ENCODE measurements around the gene PITPNC1. TPM values are rescaled to one million over a fixed set of nuclear protein-coding genes. Genes with fewer than 3 reads are reported as not detected.
A peak's percentile ranks its signal among the peaks of the same experiment; 100 is the strongest.
"Not testable (repeated sequence)": the region's sequence is repeated elsewhere in the genome, so short reads cannot be mapped to it uniquely, and the experiment has no call there.

Gene PITPNC1
- total RNA-seq, 1 experiment from 2014 or later: 6.3 TPM

DNA sequence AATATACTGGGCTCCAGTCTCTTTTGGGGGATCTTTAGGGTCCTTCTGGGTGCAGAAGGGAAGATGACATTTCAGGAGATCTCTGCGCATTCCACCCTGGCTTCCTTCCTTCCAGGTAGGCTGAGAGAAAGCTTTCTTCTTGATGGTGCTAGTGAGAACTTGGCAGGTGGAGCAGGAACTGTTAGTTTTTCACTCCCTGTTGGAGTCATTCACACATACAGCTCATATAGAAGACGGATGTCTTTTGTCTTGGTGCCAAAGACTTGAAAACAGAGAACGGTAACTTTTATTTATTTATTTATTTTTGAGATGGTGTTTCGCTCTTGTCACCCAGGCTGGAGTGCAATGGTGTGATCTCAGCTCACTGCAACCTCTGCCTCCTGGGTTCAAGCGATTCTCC lies 43.9 kb downstream of the PITPNC1 start:
- peak; percentile 72 for DNase-seq (ENCODE audit: low read depth)
- in situ Hi-C loops (cut with HindIII; ENCODE audit: low pct_unique_long_range_greater_than_20kb, low sequenced_read_pairs): loop anchor here (5.0 kb wide), 1 partner anchor 66 kb away; no protein-coding TSS in a partner anchor

DNA sequence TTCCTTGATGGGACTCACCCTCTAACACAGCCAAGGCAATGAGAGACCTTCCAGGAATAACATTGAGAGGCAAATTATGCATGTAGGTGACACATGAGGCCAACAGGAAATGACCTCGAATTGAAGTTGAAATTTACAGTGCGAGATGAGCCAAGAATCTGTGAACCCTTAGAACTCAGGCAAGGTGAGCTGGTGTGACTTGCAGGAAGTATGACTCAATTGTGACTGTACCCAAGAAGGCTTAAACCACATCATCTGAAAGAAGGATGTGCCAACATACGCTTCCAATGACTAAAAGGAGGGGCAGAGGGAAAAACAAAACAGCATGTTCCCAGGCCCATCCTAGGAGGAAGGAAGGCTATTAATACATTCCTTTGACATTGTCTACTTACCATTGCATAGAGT lies 44.8 kb downstream of the PITPNC1 start:
- peak; percentile 99 for DNase-seq (ENCODE audit: low read depth)
- in situ Hi-C loops (cut with HindIII; ENCODE audit: low pct_unique_long_range_greater_than_20kb, low sequenced_read_pairs): loop anchor here (5.0 kb wide), 1 partner anchor 65 kb away; no protein-coding TSS in a partner anchor

DNA sequence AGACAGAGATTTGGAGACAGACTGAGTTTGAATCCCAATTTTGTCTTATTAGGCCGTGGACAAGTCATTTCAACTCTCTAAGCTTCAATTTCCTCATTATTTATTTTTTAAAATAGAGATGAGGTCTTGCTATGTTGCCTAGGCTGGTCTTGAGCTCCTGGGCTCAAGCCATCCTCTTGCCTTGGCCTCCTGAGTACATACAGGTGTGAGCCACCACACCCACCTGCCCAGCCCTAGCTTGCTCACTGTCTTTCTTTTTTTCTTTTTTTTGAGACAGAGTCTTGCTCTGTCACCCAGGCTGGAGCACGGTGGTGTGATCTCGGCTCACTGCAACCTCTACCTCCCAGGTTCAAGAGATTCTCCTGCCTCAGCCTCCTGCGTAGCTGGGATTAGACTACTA lies 45.2 kb downstream of the PITPNC1 start:
- in situ Hi-C loops (cut with HindIII; ENCODE audit: low pct_unique_long_range_greater_than_20kb, low sequenced_read_pairs): loop anchor here (5.0 kb wide), 1 partner anchor 65 kb away; no protein-coding TSS in a partner anchor
- DNase-seq (ENCODE audit: low read depth): not testable (repeated sequence)

DNA sequence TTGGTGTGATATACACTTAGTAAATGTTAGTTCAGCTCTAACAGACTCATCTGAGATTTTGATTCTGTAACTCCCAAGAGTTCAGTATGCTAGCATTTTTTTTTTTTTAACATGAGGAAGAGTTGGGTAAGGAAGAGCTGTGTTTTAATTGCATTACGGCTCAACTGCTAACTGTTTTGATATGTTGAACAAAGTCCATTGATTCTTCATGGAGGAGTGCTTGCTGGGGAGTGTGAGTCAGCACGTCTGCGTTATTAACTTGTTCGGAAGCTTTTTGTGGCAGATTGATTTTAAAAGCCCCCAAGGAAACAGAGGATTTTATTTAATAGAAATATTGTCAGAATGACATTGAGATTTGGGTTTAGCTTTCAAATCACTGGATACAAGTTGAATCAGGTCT lies 45.8 kb downstream of the PITPNC1 start:
- DNase-seq (ENCODE audit: low read depth): peak; percentile 62
- in situ Hi-C loops (cut with HindIII; ENCODE audit: low pct_unique_long_range_greater_than_20kb, low sequenced_read_pairs): loop anchor here (5.0 kb wide), 1 partner anchor 64 kb away; no protein-coding TSS in a partner anchor

DNA sequence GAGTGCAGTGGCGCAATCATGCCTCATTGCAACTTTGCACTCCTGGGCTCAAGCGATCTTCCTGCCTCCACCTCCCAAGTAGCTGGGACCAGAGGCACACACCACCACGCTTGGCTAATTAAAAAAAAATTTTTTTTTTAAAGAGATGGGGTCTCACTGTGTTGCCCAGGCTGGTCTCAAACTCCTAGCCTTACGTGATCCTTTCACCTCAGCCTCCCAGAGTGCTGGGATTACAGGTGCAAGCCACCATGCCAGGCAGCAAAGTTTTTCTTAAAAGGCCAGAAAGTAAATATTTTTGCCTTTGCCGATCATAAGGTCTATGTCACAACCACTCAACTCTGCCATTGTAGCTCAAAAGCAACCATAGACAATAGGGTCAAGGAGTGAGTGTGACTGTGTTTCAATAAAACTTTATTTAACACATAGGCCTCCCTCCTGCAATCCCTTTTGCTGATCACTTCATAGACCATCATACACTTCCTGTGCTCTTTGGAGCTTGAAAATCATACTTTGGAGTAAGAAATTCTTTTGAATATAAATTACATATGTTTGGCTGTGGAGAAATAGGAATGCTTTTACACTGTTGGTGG lies 48.6 kb downstream of the PITPNC1 start:
- in situ Hi-C loops (cut with HindIII; ENCODE audit: low pct_unique_long_range_greater_than_20kb, low sequenced_read_pairs): no loop called here

DNA sequence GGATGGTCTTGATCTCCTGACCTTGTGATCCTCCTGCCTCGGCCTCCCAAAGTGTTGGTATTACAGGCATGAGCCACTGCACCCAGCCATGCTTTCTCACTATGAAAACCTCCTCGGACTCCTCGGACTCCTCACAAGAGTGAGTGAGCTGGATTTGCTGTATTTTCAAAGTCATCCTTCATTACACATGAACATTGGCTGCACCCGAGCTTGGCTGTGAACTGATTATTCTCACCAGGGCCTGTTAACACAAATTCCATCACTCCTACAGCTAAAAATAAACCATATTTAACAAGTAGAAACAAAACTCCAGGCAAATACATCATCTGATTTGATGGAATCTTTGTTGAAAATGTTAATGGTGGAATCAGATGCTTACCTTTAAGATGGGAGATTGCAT lies 50.3 kb downstream of the PITPNC1 start:
- peak; percentile 88 for DNase-seq (ENCODE audit: low read depth)
- in situ Hi-C loops (cut with HindIII; ENCODE audit: low pct_unique_long_range_greater_than_20kb, low sequenced_read_pairs): no loop called here

More for the DNA sequence above, 48.6 kb downstream of the PITPNC1 start:
- no peak for DNase-seq (ENCODE audit: low read depth)

DNA sequence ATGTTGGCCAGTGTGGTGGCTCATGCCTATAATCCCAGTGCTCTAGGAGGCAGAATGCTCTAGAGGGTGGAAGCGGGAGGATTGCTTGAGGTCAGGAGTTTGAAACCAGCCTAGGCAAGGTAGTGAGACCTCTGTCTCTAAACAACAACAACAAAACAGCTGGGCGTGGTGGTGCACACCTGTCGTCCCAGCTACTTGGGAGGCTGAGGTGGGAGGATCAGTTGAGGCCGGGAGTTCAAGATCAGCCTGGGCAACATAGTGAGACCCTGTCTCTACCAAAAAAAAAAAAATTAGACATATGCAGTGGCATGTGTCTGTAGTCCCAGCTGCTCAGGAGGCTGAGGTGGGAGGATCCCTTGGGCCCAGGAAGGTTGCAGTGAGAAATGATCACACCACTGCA lies 53.4 kb downstream of the PITPNC1 start:
- DNase-seq (ENCODE audit: low read depth); in situ Hi-C loops (cut with HindIII; ENCODE audit: low pct_unique_long_range_greater_than_20kb, low sequenced_read_pairs): not testable (repeated sequence)

DNA sequence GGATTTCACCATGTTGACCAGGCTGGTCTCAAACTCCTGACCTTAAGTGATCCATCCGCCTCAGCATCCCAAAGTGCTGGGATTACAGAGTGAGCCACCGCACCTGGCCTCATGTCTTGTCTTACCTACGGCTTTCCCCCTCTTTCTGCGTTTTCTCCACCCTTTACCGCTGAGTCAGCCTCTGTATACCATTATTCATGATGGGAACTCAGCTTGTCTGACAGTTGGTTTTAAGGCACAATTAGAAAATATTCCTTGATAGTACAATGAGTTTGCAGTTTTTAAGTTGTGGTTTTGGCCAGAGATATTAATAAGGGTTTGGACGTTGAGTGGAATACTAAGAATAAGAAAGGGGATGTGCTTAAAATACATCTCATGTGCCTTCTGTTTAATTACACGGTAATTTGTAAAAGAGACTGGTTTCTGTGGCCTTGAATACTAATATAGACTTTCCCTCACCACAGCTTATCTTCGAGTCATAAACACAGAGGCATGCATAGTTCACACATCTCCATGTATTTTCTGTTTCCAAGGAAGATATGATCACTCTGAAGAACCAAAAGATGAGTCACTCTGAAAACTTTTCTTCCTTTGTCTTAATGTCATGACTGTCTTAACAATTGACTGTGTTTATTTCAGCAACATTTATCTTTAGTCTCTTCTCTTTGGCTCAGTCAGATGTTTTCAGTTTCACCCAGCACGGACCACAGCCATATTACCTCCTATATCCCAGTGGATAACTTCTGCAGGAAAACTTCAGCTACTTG lies 54.4 kb downstream of the PITPNC1 start:
- in situ Hi-C loops (cut with HindIII; ENCODE audit: low pct_unique_long_range_greater_than_20kb, low sequenced_read_pairs): no loop called here
- peak; percentile 93 for DNase-seq (ENCODE audit: low read depth)

DNA sequence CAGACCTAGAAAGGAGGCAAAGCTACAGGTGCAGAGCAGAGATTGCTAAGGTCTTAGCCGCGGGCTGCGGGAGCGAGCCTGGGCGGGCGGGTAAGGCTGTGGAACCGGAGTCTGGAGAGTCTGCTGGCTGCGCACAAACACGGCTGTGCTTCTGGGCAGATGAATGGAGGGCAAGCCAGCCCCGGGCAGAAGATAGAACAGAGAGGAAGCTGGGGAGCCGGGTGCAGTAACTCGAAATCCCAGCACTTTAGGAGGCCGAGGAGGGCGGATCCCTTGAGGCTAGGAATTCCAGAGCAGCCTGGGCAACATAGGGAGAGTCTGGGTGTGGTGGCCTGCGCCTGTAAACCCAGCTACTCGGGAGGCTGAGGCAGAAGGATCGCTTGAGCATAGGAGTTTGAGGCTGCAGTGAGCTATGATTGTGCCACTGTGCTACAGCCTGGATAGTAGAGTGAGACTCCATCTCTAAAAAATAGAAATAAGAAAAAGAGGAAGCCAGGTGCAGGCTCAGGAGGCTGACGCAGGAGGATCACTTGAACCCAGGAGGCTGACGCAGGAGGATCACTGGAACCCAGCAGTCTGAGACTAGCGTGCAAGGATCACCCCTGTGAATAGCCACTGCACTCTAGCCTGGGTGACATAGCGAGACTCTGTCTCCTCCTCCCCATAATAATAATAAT lies 56.3 kb downstream of the PITPNC1 start:
- in situ Hi-C loops (cut with HindIII; ENCODE audit: low pct_unique_long_range_greater_than_20kb, low sequenced_read_pairs): no loop called here
- DNase-seq (ENCODE audit: low read depth): no peak

DNA sequence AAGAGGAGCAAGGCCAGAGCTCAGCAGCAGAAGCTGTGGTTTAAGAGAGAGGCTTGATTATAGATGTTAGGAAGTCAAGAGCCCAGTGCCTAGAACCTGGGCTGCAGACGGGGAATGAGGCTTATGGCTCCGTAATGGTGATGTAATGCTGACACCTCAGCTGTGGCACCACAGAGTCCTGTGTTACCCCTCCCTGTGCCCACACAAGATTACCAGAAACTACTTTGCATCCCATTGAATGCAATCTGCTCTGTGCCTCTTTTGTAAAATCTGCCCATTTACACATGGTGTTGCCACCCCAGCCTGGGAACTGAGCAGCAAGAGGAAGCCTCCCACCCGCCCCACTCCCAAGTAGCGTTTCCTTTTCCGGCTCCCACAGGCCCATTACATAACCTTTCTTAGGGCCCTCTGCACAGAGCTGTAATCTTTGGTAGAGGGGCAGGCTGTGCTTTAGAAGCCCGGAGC lies 57.0 kb downstream of the PITPNC1 start:
- DNase-seq (ENCODE audit: low read depth): no peak
- in situ Hi-C loops (cut with HindIII; ENCODE audit: low pct_unique_long_range_greater_than_20kb, low sequenced_read_pairs): no loop called here

DNA sequence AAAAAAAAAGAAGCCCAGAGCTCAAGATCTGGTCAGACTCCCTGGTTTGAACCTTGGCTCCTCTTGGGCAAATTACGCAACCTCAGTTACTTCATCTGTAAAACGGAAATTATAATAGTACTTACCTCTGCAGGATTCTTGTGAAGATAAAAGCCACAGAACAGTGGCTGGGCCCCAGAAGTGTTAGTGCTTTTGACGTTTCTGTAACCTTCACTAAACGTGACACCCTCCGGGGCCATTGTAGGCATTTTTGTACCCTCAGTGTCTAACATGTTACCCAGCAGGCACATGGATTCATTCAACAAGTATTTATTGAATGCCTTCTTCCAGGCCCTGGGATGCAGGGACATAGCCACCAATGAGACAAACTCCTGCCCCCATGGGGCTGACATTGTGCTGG lies 58.0 kb downstream of the PITPNC1 start:
- no peak for DNase-seq (ENCODE audit: low read depth)
- in situ Hi-C loops (cut with HindIII; ENCODE audit: low pct_unique_long_range_greater_than_20kb, low sequenced_read_pairs): no loop called here

DNA sequence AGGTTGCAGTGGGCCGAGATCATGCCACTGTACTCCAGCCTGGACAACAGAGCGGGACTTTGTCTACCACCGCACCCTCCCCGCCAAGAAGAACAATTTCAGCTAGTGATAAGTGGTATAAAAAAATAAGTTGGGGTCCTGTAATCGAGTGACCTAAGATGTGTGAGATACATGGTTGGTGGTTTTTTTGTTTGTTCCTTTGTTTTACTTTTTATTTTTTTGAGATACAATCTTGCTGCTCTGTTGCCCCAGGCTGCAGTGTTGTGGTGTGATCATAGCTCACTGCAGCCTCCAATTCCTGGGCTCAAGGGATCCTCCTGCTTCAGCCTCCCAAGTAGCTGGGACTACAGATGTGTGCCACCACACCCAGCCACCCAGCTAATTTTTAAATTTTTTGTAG lies 58.7 kb downstream of the PITPNC1 start:
- in situ Hi-C loops (cut with HindIII; ENCODE audit: low pct_unique_long_range_greater_than_20kb, low sequenced_read_pairs): no loop called here
- no peak for DNase-seq (ENCODE audit: low read depth)

DNA sequence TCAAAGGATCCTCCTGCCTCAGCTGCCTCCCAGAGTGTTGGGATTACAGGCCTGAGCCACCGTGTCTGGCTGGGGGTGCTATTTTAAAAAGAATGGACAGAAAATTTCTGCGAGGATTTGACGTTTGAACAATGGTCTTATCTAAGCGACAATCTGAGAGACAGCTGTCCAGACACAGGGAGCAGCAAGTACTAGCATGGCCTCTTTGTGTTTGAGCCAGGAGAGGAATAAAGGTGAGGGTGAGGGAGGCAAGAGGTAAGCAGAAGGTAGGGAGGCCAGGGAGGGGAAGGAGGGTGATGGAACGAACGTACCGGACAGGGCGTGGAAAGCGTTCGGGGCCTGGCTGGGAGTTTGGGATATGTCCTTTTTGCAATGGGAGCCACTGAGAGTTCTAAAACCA lies 59.2 kb downstream of the PITPNC1 start:
- DNase-seq (ENCODE audit: low read depth): no peak
- in situ Hi-C loops (cut with HindIII; ENCODE audit: low pct_unique_long_range_greater_than_20kb, low sequenced_read_pairs): no loop called here

DNA sequence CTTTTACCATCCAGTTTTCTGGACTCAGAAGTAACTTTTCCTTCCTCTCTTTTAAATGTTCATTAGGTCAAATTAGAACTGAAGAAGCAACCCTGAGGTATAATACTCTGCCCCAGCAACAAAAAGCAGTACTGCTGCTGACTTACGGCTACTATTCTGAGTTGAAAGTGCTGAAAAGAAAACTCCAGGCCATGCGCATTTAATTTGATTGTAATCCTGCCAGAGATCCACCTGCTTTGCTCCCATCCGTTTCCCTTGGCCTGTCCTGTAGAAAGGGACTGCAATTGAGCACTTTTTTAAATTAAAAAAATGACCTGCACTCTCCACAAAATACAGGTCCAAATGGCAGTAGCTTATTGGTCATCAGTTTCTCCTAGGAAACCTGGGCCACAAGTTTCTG lies 61.6 kb downstream of the PITPNC1 start:
- DNase-seq (ENCODE audit: low read depth): no peak
- in situ Hi-C loops (cut with HindIII; ENCODE audit: low pct_unique_long_range_greater_than_20kb, low sequenced_read_pairs): no loop called here

DNA sequence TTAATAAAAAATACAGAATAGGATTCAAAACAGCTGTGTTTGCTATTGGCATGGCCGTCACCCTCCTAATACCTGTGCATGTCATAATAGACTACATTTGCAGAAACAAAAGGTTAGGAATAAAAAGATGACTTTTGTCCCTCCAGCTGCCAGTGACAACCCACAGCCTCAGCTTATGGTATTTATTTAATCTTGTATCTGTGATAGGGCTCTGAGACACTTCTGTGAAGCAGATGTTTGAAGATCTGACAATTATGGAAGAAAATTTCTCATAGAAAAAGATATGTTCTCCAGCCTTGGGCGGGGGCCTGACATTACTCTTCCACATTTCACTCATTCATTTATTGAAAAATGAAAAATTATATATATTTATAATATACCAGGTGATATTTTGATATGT lies 62.2 kb downstream of the PITPNC1 start:
- in situ Hi-C loops (cut with HindIII; ENCODE audit: low pct_unique_long_range_greater_than_20kb, low sequenced_read_pairs): no loop called here
- DNase-seq (ENCODE audit: low read depth): no peak

DNA sequence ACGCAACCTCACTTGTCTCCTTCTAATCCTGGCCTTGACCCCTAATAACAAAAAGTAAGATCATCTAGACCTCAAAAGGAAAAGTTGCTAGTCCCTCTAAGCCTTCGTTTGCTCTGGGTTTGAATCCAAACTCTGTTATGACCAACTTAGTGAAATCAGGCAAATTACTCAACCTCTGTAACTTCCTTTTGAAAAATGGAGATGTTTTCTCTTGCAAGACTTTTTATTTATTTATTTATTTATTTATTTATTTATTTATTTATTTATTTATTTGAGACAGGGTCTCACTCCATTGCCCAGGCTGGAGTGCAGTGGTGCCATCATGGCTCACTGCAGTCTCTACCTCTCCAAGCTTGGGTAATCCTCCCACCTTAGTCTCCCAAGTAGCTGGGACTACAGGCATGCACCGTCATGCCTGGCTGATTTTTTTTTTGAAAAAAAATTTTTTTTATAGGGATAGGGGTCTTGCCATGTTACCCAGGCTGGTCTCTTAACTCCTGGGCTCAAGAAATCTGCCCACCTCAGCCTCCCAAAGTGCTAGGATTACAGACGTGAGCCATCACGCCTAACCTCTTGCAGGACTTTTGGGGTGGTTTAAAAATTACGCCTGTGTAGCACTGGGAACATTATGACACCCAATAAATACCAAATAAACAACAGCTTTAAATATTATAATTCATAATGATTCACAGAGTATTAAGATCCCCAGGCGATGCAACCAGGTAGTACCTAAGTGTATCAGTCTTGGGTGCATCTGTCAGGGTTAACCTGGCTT lies 63.4 kb downstream of the PITPNC1 start:
- in situ Hi-C loops (cut with HindIII; ENCODE audit: low pct_unique_long_range_greater_than_20kb, low sequenced_read_pairs): no loop called here
- peak; percentile 16 for DNase-seq (ENCODE audit: low read depth)

DNA sequence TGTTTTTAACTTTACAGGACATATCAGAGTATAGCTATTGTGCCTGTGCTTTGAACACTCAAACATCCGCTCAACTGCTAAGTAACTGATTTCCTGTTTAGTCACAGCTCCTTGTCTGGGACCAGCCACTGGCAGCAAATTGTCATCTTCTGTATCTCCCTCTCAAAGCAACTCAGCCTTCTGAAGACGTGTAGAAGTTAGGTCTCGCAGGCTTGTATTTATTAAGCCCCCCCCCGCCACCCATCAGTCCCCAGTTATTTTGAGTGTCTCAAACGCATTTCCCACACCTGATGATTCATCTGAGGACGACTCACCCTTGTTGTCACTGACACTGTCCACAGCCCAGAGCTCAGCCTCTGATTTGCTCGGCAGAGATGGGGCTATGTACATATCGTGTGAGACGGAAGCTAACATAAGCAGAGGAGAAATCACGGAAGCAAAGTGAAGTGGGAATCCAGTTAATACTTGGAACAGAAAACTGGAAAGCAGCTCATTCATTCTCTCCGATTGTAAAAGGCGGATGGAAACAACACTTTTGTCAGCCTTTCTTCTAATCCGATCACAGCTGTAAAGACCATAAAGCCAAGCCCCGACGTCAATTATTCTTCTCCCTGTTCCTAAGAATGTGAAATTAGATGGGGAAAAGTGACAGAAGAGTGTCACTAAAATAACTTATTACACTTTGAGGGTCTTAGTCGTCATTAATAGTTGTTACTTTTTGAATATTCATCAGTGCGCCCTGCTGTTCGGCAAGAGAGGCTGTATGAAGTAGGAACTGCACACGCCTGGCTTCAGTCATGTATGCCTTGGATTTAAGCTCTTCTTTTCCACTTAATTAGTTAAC lies 64.2 kb downstream of the PITPNC1 start:
- DNase-seq (ENCODE audit: low read depth): peak; percentile 84
- in situ Hi-C loops (cut with HindIII; ENCODE audit: low pct_unique_long_range_greater_than_20kb, low sequenced_read_pairs): no loop called here

DNA sequence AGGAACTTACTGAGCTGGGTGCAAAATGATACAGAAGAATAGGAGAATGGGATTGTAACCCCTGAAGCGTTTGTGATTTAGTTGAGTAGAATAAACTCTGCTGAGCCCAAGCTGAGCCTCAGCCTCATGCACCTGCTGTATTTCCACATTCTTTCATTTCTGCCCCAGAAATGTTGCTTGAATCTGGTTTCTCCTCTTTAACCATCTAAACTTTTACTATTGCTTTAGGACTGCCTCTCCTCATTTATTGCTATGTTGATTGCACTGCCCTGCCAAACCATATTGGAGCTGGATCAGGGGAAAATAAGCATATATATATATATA lies 64.8 kb downstream of the PITPNC1 start:
- DNase-seq (ENCODE audit: low read depth): no peak
- in situ Hi-C loops (cut with HindIII; ENCODE audit: low pct_unique_long_range_greater_than_20kb, low sequenced_read_pairs): no loop called here

Data from Caki2 (cell line).